ENCODE measurements around the gene RANBP3L.
"Not testable (repeated sequence)": the region's sequence is repeated elsewhere in the genome, so short reads cannot be mapped to it uniquely, and the experiment has no call there.

The RANBP3L gene

DNA sequence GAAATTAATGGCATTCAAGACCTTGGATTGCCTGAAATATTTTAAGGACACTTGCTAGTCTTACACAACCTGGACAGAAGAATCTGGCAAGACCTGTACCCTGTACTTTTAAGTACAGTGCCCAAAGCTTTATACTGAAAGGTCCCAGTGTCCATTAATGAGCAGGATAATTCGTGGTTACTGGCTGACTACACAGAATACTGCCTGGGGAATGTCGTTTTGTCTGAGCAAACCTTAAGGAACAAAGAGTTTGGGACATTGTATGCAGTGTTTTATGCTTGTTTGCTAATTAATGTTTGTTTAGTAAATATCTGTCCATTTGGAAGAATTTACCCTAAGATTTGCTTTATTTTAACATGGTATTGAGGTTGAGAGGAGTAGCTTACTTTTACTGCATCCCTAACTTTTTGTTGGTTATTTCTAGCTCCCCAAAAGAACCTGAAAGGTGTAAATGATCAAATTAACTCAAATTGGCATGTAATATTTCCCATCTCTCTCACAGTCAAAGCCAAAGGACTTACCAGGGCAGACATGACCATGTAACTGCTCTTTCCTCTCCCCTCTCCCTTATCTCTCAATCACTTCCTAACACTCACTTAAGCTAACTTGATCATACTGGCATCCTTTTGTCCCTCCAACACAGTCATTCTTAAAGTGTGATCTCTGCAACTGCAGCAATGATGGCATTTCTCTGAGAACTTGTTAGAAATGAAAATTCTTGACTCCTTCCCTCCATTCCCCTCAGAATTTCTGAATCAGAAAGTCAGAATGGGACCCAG, 15.7 kb downstream of the RANBP3L start:
- no peak for DNase-seq

DNA sequence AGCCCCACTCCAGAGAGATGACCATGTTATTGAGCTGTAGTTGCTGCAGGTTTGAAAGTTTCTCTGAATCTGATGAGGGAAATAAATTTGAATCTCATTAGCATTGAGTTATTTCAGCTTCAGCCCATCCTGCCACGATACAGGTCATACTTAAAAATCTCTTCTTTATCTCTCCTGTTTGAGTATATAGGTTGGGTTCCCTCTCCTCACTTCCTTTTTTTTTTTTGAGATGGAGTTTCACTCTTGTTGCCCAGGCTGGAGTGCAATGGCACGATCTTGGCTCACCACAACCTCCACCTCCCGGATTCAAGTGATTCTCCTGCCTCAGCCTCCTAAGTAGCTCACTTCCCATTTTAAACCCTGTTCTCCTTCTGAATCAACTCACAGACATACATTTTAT, 17.9 kb downstream of the RANBP3L start:
- not testable (repeated sequence) for DNase-seq

DNA sequence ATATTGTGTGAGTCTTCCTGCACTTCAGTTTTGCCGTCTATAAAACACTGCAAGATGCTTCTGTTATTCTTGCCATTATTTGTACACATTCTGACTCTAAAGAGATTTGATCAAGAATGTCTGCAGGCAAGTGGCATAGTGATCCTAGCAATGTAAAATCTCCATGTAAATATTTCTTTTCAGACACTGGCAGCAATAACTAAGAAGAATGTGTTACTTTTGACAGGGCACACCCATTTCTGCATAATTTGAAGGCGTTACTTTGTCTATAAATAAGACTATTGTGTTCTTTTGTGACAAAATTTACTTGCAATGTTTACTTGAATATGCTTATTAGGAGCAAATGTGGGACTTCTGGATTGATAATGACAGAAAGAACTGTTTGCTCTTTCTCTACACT, 20.1 kb downstream of the RANBP3L start:
- DNase-seq, result no peak

DNA sequence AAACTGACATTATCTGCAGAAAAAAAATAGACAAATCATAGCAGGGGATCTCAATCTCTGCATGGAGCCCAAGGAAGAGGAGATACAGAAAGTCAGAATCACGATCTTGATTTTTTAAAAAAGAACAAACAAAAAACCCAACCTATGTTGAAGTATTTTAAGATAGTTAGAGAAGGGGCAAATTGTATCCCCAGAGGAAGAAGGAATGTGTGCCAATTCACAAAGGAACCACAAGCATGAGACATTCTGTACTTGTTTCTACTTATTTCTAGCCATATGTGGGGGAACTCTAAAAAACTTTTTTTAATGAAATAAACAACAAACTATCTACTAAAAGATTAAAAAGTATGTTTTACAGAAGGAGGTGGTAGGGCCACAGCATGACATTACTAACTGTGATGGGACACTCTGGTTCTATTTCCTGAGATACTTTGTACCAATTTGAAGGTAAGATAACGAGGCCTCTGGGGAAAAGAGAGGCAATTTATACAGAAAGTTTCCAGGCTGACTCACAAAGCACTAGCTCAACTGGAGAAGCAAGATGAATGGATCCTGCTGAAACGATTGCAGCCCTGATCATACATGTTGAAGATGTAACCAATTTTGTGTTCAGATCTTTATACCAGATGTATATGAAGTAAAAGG, 22.5 kb downstream of the RANBP3L start:
- no peak for DNase-seq

DNA sequence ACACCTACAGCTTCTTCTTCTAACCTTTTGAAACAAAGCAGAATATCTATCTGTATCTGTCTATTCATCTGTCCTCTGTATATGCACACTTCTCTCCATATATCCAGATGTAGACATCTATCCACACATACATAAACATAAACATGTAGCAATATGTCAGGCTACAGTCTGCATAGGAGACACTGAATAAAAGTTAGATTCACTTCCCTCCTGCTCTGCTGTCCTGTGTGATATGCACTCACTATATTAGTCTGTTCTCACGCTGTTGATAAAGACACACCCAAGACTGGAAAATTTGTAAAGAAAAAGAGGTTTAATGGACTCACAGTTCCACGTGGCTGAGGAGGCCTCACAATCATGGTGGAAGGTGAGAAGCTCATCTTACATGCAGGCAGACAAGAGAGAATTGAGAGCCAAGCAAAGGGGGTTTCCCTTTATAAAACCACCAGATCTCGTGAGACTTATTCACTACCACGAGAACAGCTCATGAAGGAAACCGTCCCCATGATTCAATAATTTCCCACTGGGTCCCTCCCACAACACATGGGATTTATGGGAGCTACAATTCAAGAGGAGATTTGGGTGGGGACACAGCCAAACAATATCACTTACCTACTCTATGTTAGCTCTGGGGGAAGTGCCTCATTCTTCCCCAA, 24.1 kb downstream of the RANBP3L start:
- DNase-seq, result no peak

DNA sequence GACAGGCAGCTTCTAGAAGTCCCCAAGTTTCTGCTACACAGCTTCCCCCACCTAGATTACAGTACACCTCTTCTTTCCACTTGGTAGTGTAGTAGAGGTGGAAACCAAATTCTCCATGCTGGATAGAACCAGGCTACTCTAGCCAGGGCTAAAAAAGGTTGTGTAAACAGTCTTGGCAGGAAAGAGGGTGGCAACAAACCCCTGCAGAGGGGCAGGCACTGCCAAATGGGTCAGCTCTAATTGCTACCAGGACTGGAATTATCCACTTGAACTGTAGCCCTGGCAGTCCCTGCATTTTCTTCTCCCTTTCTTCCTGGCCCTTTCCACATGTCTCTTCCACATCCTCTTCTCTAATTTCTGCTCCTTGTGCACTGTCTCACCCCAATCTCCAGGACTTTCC, 24.8 kb downstream of the RANBP3L start:
- no peak for DNase-seq

DNA sequence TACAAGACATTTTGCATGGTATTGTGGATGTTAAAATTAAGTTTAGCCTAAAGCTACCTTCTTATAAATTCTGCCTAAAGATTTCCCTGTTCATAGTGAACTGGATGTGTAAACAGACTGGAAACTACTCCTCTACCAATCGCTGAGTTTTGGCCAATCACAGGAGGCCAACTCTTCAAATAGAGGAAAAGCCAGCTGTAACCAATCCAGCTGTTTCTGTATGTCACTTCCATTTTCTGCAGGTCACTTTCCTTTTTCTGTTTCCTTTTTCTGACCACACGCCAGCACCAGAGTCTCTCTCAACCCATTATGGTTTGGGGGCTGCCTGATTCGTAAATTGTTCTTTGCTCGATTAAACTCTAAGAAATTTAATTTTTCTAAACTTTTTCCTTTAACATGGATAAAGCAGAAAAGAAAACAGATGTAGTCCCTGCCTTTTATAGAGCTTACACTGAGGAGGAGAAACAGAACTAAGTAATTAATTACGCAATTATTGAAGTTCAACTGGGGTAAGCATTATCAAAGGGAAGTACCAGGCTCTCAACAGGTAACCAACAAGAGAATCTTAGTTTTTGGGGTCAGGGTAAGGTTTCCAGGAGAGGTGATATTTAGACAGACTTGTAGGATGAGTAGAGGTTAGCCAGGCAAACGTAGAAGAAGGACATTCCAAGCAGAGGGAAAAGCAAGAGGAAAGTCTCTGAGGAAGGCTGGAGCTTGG, 27.7 kb downstream of the RANBP3L start:
- no peak for DNase-seq

DNA sequence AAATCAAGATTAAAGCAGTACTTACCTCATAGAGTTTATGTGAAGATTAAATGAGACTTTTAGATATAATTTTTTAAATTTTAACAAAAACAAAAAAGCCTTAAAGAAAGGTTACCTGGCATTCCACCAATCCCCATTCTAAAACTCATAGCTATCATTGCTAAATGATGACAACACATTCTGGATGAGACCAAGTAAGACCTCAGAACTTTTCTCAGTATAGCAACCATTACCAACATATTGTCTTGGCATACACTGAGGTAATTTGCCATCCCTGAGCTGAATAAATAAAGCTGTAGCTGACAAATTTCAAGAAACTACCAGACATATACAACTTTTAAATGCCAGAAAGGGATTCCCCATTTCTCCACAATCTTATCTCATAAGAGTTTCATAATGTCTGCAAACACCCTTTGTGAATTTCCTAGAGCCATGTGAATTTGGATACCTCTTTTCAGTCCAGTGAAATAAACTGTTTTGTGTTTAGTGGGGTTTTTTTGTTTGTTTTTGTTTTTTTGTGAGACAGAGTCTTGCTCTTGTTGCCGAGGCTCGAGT, 29.5 kb downstream of the RANBP3L start:
- DNase-seq, result no peak

DNA sequence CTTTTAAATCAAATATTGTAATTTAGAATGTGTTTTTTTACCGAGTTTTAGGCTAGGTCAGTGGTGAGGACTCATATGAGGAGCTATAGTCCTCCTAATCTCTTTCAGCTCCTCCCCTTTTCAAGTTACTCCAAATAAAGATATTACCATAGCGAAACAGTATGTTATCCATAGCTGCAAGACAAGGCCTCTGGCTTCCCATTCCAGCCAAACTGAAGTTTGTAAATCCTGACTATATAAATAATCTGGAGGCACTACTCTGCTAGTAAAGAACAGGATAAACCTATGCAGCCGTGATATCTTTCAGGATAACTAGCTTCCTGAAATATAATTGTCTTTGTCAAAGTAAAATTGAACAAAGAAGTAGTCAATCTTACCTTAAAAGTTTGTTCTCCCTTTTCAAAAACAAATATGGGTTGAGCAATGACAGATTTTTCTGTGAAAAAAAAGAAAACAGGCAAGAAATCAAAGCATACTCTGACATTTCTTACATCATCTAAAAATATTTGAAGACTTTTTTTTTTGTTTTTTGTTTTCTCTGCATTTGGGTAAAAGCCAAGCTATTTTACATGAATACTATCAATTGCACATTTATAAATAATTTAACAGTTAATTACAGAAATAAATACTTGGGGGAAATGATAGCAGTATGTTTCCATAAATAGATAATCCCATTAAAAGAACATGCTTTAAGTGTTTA, 30.7 kb downstream of the RANBP3L start:
- no peak for DNase-seq

DNA sequence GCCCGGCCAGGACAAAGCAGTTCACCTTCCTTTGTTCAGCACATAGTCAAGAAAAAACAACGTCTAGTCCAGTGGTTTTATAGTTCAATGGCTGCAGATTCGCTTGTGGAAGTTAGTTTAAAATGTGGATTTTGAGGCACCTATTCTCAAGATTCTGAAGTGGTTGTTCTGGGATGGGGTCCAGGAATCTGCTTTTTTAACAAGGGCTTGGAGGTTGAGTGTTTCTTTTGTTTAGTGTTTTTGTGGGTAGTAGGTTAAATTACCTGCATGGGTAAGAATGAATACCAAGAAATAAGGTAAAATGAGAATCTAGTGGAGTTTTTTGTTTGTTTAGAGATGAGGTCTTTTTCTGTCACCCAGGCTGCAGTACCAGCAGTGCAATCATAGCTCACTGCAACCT, 31.5 kb downstream of the RANBP3L start:
- no peak for DNase-seq

DNA sequence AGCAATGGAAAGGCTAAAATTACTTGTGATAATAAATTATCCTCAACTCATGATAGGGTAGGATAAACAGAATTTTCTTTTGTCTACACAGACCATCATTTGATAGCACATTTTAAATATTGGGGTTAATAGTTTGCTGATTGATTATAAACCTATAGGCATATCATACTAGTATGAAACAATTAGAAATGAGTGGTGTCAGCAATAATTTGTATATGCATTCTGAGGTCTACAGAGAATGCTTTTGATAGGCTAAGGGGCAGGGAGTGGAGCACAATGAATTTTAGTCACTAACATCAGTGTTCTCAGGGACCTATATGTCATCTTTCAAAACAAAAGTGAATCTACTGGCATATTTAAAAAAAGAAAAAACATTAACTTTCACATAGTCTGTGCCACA, 32.2 kb downstream of the RANBP3L start:
- DNase-seq, result no peak

DNA sequence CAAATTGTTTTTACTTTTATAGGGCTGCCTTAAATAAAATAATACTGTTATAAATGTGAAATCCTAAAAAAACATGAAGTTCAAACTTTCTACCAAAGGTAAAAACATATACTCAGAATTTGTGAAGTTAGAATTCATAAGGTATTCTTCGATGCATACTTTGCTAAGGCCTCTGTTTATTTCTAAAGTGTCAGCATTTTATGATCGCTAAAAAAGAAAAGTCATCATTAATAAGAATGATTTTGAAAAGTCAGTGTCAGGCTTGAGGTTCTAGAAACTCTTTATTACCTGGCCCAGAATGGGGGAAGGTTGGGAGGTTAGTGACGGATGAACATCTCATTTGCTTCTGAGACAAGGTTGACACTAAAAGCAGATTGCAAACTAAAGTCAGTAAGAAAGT, 33.8 kb downstream of the RANBP3L start:
- DNase-seq, result no peak

DNA sequence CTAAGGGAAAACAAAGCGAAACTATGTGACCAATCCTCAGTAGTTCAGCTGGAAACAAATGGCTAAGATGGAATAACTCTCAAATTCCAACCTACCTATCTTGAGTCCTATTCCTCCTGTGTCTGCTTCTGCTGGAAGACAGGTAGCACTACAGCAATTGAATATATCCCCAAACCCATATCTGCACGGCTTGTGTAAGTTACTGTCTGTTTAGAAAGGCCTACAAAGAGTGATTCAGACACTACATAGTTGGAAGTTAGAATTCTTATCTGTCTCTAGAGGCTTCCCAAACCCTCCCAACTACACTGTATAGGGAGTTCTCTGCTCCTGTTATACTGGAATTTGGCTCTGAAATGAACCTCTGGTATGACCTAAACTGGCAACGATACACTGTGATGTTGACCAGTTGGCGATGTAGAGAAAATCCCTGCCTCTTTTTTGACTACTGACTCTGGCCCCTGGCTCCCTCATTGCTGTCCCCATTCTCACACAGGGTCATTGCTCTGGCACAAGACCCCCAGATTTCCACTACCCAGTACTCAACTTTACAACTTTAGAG, 37.4 kb downstream of the RANBP3L start:
- DNase-seq, result no peak

DNA sequence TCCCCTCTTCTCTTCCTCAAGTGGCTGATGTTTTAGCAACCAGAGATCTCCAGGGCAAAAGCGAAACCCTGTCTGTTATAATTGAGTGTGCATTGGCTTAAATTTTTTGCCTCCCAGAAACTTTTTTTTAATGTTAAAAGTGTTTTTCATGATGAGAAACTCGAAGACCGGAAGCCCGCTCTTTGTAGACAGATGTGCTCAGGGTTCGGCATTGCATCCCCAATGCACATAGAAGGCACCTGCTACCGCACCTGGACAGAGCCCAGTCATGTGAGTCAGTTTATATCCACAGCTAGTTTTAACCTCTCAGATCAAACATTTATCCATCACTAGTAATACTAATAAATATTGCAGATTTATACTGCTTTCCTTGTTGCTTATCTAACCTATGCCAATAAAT, 40.5 kb downstream of the RANBP3L start:
- no peak for DNase-seq

DNA sequence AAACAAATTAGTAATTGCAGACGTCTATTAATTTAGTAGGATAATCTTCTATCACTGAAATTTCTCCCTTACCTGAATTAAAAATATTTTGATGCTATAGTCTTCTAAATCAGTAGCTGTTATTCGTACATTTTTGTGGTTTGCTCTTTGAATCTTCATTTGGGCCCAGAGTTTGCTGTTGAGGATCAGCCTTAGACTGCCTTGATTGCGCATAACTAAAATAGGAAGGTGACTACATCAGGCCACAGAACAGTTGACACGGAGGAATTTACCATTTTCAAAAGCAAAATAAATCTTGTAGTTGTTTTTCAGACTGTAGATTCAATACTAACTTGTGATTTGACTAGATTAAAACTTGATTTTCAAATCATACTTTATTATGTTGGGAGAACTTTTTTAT, 48.1 kb downstream of the RANBP3L start:
- DNase-seq, result no peak

DNA sequence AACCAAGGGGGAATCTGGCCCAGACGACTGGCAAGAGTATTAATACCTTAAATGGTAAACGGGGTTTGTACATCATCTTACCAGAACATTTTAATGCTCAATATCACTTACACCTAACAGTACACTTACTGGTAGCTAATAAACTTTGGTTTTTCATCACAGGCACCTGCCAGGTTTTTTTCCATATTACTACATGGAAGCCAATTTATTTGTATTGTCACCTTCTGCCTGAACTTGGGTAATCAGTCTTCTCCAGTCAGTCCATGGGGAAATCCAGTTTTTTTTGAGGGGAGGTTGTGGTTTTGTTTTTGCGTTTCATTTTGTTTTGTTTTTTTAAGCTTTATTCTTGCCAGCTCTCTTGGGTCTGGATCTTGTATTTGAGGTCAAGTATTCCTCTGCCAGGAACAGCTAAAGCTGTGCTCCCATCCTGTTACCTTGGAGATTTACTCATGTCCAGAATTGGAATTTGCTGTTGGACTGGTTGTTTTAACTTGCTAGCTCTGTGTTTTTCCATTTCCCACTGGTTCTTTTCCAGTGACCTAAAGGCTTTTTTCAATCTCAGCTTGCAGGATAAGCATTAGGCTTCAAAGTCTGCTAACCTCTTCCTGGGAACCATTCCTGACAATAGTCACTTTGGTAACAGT, 48.9 kb downstream of the RANBP3L start:
- DNase-seq, result no peak

DNA sequence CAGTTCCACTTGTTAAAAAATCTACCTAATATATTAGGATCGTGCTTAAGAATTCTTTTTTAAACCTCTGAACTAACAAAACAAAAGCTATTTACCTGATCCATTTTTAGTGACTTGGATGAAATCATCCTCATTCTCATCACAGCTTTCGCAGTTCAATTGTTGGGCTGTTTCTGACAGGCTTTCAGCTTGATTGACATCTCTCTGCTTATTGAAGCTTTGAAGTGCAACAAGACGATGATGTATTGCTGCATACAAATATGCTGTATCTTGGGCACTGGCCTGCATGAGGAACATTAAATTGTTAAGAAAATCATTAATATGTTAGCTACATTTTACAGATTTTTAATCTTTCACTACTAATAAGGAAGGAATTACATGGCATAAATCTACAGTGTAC, 50.5 kb downstream of the RANBP3L start:
- DNase-seq, result no peak

DNA sequence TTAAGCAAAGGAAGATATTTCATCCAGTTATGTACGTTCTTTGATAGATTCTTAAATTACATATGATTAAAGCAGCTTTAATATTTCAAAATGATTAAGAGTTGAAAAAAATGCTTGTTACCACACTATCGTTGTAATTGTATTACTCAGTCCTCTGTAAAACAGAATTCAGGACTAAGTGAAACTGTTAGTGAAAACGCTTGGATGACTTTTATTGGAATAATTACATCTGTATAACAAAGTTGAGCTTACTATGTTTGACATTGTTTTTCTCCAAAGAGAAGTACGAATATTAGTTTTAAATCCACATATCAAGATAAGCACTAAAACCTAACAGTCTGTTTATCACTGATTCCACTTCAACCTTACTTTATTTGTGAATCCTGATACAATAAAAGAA, 51.3 kb downstream of the RANBP3L start:
- no peak for DNase-seq

DNA sequence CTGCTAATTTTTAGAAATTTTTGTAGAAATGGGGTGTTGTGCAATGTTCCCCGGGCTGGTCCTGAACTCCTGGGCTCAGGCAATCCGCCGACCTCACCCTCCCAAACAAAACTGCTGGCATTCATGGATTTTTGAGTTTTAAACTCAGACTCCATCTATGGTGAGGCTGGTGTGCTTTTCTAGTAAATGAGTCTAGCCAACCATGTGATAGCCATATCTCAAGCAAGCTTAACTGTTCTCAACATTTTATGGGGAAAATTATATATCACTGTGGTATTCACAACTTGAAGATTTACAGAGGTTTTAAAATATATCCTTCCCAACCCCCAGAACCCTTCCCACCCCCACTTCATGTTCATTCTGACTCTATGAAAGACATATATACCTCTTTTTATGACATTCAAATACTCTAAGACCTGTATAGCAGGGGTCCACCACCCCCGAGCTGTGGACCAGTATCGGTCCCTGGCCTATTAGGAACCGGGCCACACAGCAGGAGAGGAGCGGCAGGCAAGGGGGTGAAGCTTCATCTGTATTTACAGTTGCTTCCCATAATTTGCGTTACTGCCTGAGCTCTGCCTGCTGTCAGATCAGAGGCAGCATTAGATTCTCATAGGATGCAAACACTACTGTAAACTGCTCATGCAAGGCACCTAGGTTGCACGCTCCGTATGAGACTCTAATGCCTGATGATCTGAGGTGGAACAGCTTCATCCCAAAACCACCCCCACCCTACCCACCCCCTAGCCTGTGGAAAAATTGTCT, 55.5 kb downstream of the RANBP3L start:
- DNase-seq, result no peak

DNA sequence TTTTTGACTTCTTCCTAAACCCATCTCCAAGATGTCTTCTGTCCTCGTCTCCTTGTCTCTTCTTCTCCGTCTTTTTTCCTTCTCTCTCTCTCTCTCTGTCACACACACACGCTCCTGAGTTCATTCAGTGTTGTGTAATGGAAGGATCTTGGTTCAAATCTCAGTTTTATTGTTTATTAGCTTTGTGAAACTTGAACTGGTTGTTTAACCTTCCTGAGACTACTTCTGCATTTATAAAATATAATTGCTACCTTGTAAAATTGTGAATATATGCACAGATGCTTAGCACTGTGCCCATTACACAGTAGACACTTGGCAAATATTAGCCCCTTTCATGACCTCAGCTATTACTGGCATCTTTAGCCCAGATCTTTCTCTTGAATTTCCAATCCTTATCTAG, 57.6 kb downstream of the RANBP3L start:
- DNase-seq, result no peak

DNA sequence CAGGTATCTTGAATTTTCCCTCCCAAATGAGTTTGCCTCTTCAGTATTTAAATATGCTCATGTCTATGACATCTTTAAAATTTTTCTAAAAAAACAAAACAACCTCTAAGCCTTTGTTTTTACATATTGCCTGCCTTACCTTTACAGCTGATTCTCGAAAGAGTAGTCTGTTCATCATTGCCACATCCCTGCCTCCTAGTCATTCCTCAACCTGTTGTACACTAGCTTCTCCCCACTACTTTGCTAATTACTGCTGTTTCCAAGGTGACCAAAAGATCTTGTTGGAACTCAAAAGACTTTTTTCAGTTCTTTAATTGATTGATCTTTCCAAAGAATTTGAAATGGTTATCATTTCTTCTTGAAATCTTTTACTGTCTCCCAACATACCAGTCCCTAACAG, 58.0 kb downstream of the RANBP3L start:
- no peak for DNase-seq
